Breast epithelium (tissue), 3 donors: Measurements from ENCODE around the gene PGK2.

Experiments
- CTCF ChIP-seq, 3 donors: fragments of 450-650 bp; IDR thresholded peaks; one replicate each; pipeline ENCODE4 v1.5.1; 2016 to 2017; ENCODE audit warnings: antibody characterized with exemption in 3 of 3, mild to moderate bottlenecking in 3 of 3, moderate library complexity in 3 of 3
- POLR2A ChIP-seq: fragments of 450-650 bp; IDR thresholded peaks from one replicate; pipeline ENCODE4 v1.6.1; 2016; ENCODE audit warnings: antibody characterized with exemption, mild to moderate bottlenecking, moderate library complexity

- TF ChIP-seq CTCF (IDR thresholded peaks at IDR 0.05) (no peak), POLR2A (no peak)
Measured at GRCh38 chr6:49766762-49767161, 20.3 kb downstream of the PGK2 start.
